Effector memory CD8-positive, alpha-beta T cell (primary cell): ENCODE measurements around the gene ZFHX3.

Experiments used
- ATAC-seq: fragments of 150-1000 bp; cut with Tn5 transposase; replicated peaks from 2 replicates; pipeline ENCODE4 v1.10.0; 2021; ENCODE audit warnings: mild to moderate bottlenecking, moderate library complexity
- DNase-seq, 3 experiments: peaks; one replicate each; pipeline ENCODE4 v3.0.0; 2021
- H3K27ac Mint-ChIP-seq, 2 donors: one replicate each; pipeline ENCODE4 v1.8.0; 2022; ENCODE audit warnings: mild to moderate bottlenecking in 2 of 2, mixed read lengths in 2 of 2, moderate library complexity in 2 of 2
- H3K27me3 Mint-ChIP-seq, 2 donors: one replicate each; pipeline ENCODE4 v1.8.0; 2022; ENCODE audit warnings: mixed read lengths in 2 of 2
- H3K36me3 Mint-ChIP-seq: one replicate; pipeline ENCODE4 v1.8.0; 2022; ENCODE audit warnings: mild to moderate bottlenecking, moderate library complexity, mixed read lengths; ENCODE audit not compliant: insufficient read depth
- H3K4me1 Mint-ChIP-seq, 2 donors: one replicate each; pipeline ENCODE4 v1.8.0; 2022; ENCODE audit warnings: low read depth in 2 of 2, mixed read lengths in 2 of 2
- H3K4me3 Mint-ChIP-seq, 2 donors: one replicate each; pipeline ENCODE4 v1.8.0; 2022; ENCODE audit warnings: mild to moderate bottlenecking in 2 of 2, mixed read lengths in 2 of 2, moderate library complexity in 2 of 2
- H3K9me3 Mint-ChIP-seq, 2 donors: one replicate each; pipeline ENCODE4 v1.8.0; 2022; ENCODE audit warnings: mixed read lengths in 2 of 2

Gene ZFHX3

DNA sequence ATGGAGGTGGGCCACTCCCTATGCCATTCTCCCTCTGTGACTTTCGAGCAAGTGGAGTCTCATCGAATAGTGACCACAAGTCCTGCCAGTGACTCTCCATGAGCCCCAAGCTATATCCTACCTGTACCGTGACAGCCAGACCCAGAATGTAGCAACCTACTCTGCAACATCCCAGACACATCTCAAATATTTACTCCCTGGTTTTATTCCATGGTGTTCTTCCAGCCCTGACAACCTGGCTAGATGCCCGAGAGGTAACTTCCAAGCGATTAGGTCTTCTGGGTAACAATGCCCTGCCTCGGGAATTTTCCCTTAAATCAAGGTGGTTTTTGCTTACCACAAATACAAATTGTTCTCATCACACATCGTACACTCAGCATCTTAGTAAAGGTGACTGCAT is 211.7 kb downstream of the ZFHX3 start:
- ATAC-seq (no peak), DNase-seq (no peak)
- Mint-ChIP-seq H3K27me3 (no peaks in the 10 kb centered on the region), H3K4me1 (no peaks in the 10 kb centered on the region), H3K36me3 (no peaks in the 10 kb centered on the region), H3K9me3 (no peaks in the 10 kb centered on the region), H3K4me3 (no peak overlapping the region), H3K27ac (no peak overlapping the region)

- DNase-seq (no peak), ATAC-seq (no peak)
- no peak overlapping the region for H3K4me3 Mint-ChIP-seq
- no peaks in the 10 kb centered on the region for H3K4me1 Mint-ChIP-seq
- H3K27ac Mint-ChIP-seq, result no peak overlapping the region
- no peaks in the 10 kb centered on the region for H3K9me3 Mint-ChIP-seq
- peaks cover 0 to under 1% of the 10 kb centered on the region in 2 donors for H3K27me3 Mint-ChIP-seq
- H3K36me3 Mint-ChIP-seq, result no peaks in the 10 kb centered on the region
Observed at GRCh38 chr16:72835086-72835485, 212.8 kb downstream of the ZFHX3 start.

GRCh38 chr16:72834499-72834898 is 213.4 kb downstream of the ZFHX3 start:
- no peak for DNase-seq
- Mint-ChIP-seq H3K9me3 (no peaks in the 10 kb centered on the region), H3K27me3 (peaks cover 4 to 6% of the 10 kb centered on the region in 2 donors), H3K4me1 (no peaks in the 10 kb centered on the region), H3K36me3 (no peaks in the 10 kb centered on the region), H3K4me3 (no peak overlapping the region), H3K27ac (no peak overlapping the region)
- no peak for ATAC-seq

DNA sequence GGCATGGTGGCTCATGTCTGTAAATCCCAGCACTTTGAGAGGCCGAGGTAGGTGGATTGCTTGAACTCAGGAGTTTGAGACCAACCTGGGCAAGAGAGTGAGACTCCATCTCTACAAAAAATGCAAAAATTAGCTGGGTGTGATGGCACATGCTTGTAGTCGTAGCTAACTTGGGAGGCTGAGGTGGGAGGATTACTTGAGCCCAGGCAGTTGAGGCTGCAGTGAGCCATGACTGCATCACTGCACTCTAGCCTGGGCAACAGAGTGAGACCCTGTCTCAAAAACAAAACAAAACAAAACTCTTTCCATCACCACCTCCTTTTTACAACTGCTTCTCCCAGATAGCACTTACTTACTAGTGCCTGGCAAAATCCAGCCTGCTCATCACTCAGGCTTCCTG is 214.0 kb downstream of the ZFHX3 start:
- no peaks in the 10 kb centered on the region for H3K36me3 Mint-ChIP-seq
- DNase-seq (no peak), ATAC-seq (no peak)
- H3K27ac Mint-ChIP-seq, result no peak overlapping the region
- H3K4me1 Mint-ChIP-seq, result no peaks in the 10 kb centered on the region
- H3K27me3 Mint-ChIP-seq, result peaks cover 5 to 10% of the 10 kb centered on the region in 2 donors
- H3K4me3 Mint-ChIP-seq, result no peak overlapping the region
- H3K9me3 Mint-ChIP-seq, result no peaks in the 10 kb centered on the region

GRCh38 chr16:72833482-72833881 is 214.4 kb downstream of the ZFHX3 start:
- ATAC-seq (no peak), DNase-seq (no peak)
- Mint-ChIP-seq H3K27me3 (peaks cover 5 to 10% of the 10 kb centered on the region in 2 donors), H3K9me3 (no peaks in the 10 kb centered on the region), H3K36me3 (no peaks in the 10 kb centered on the region), H3K4me3 (no peak overlapping the region), H3K4me1 (no peaks in the 10 kb centered on the region), H3K27ac (no peak overlapping the region)

- H3K36me3 Mint-ChIP-seq, result no peaks in the 10 kb centered on the region
- H3K27ac Mint-ChIP-seq, result no peak overlapping the region
- H3K27me3 Mint-ChIP-seq, result peaks cover 5 to 10% of the 10 kb centered on the region in 2 donors
- peak; percentile 39 to 44 (median 39) for DNase-seq
- H3K4me3 Mint-ChIP-seq, result no peak overlapping the region
- ATAC-seq, result peak; percentile 52
- H3K4me1 Mint-ChIP-seq, result no peaks in the 10 kb centered on the region
- H3K9me3 Mint-ChIP-seq, result no peaks in the 10 kb centered on the region
Observed at GRCh38 chr16:72832621-72833248, 215.2 kb downstream of the ZFHX3 start.

GRCh38 chr16:72829846-72830775 is 217.8 kb downstream of the ZFHX3 start:
- ATAC-seq, result no peak

DNA sequence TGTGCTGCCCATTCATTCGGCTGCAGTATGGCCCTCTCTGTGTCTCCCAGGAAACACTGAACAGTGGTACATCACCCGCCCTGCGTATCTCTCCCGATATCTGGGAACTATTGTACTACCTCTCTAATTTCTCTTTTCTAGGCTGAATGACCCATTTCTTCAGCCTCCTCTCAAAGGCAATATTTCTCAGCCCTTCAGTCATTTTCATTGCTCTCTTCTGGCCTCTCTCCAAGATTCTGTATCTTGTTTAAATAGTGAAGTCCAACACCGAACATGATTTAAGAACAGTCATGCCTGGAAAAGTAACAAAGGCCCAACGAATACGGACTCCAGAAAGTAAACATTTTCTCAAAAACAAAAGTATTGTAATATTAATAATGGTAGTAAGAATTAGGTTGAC is 220.1 kb downstream of the ZFHX3 start:
- Mint-ChIP-seq H3K4me1 (no peaks in the 10 kb centered on the region), H3K9me3 (no peaks in the 10 kb centered on the region), H3K36me3 (no peaks in the 10 kb centered on the region), H3K27ac (no peak overlapping the region), H3K4me3 (no peak overlapping the region), H3K27me3 (peaks cover 5 to 10% of the 10 kb centered on the region in 2 donors)
- no peak for ATAC-seq
- no peak for DNase-seq

More at GRCh38 chr16:72829846-72830775, 217.8 kb downstream of the ZFHX3 start:
- no peaks in the 10 kb centered on the region for H3K4me1 Mint-ChIP-seq
- DNase-seq, result no peak
- no peaks in the 10 kb centered on the region for H3K9me3 Mint-ChIP-seq
- H3K27ac Mint-ChIP-seq, result no peak overlapping the region
- H3K4me3 Mint-ChIP-seq, result no peak overlapping the region
- H3K36me3 Mint-ChIP-seq, result no peaks in the 10 kb centered on the region
- H3K27me3 Mint-ChIP-seq, result peaks cover 5 to 10% of the 10 kb centered on the region in 2 donors

- ATAC-seq (no peak), DNase-seq (no peak)
- H3K4me3 Mint-ChIP-seq, result no peak overlapping the region
- H3K9me3 Mint-ChIP-seq, result no peaks in the 10 kb centered on the region
- no peaks in the 10 kb centered on the region for H3K36me3 Mint-ChIP-seq
- H3K27me3 Mint-ChIP-seq, result peaks cover 5 to 10% of the 10 kb centered on the region in 2 donors
- no peak overlapping the region for H3K27ac Mint-ChIP-seq
- no peaks in the 10 kb centered on the region for H3K4me1 Mint-ChIP-seq
Observed at GRCh38 chr16:72825912-72826621, 221.9 kb downstream of the ZFHX3 start.

DNA sequence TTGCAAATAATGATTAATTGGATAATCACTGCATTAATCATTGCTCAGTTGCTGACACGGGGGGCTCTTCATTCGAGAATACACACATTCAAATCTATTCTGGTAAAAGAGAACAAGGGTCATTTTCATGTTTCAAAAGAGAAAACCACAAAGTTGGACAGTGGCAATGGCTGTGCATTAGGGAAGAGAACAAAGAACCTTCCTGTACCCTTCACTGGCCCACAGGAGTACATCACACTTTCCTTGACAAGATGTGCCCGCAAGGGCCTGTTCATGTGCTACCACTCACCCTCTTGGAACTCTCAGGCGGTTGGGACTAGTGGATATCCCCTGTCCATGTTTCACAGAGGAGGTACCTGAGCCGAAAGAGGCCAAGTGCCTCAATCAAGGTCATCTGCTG is 223.2 kb downstream of the ZFHX3 start:
- ATAC-seq, result no peak
- Mint-ChIP-seq H3K4me1 (no peaks in the 10 kb centered on the region), H3K9me3 (no peaks in the 10 kb centered on the region), H3K4me3 (no peak overlapping the region), H3K36me3 (no peaks in the 10 kb centered on the region), H3K27me3 (peaks cover 4 to 6% of the 10 kb centered on the region in 2 donors), H3K27ac (no peak overlapping the region)
- no peak for DNase-seq

- no peak for DNase-seq
- no peaks in the 10 kb centered on the region for H3K27me3 Mint-ChIP-seq
- H3K9me3 Mint-ChIP-seq, result no peaks in the 10 kb centered on the region
- no peak overlapping the region for H3K4me3 Mint-ChIP-seq
- H3K27ac Mint-ChIP-seq, result no peak overlapping the region
- no peaks in the 10 kb centered on the region for H3K36me3 Mint-ChIP-seq
- no peaks in the 10 kb centered on the region for H3K4me1 Mint-ChIP-seq
- ATAC-seq, result no peak
Observed at GRCh38 chr16:72824027-72824426, 223.9 kb downstream of the ZFHX3 start.

- DNase-seq (no peak), ATAC-seq (no peak)
- no peak overlapping the region for H3K27ac Mint-ChIP-seq
- no peak overlapping the region for H3K4me3 Mint-ChIP-seq
- H3K36me3 Mint-ChIP-seq, result no peaks in the 10 kb centered on the region
- H3K9me3 Mint-ChIP-seq, result no peaks in the 10 kb centered on the region
- H3K4me1 Mint-ChIP-seq, result no peaks in the 10 kb centered on the region
- H3K27me3 Mint-ChIP-seq, result peaks cover 0 to 6% of the 10 kb centered on the region in 2 donors
Observed at GRCh38 chr16:72821185-72821950, 226.6 kb downstream of the ZFHX3 start.

- peaks cover 4 to 10% of the 10 kb centered on the region in 2 donors for H3K27me3 Mint-ChIP-seq
- ATAC-seq (no peak), DNase-seq (no peak)
- H3K36me3 Mint-ChIP-seq, result no peaks in the 10 kb centered on the region
- no peaks in the 10 kb centered on the region for H3K9me3 Mint-ChIP-seq
- no peak overlapping the region for H3K27ac Mint-ChIP-seq
- no peaks in the 10 kb centered on the region for H3K4me1 Mint-ChIP-seq
- H3K4me3 Mint-ChIP-seq, result no peak overlapping the region
Observed at GRCh38 chr16:72819345-72819744, 228.6 kb downstream of the ZFHX3 start.
